GM21717 (cell line): Measurements from ENCODE around the gene UNC79.

Experiments used
- ATAC-seq: cut with Tn5 transposase; IDR thresholded peaks from one replicate; pipeline ENCODE4 v1.9.1; 2021; ENCODE audit warnings: mild to moderate bottlenecking, moderate library complexity; ENCODE audit not compliant: unreplicated experiment

The UNC79 gene

DNA sequence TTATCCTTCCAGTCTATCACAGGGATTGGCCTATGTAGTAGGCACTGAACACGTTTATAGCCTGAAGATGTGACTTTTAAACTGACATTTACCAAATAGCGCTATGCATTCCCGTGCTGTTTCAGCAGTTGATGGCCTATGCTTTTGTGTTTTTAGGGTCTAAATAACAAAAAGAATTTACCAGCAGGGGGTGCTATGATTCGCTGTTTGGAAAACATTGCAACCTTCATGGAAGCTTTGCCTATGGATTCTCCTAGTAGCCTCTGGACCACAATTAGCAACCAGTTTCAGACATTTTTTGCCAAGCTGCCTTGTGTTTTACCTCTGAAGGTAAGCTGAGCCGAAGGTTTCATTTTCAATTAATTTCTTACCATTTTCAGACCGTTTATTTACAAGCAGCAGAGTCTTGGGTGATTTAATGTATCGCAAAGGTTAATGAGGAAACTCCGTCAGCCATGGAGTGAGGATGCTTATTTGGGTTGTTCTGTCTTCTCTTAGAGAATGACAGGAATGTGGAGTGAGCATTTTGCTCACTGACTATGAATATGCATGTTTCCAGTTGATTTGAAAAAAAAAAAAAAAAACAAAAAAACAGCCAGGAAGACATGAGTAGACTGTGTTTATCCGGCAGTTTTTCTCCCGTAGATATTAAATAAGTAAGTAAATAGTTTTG lies 224.5 kb downstream of the UNC79 start:
- no peak for ATAC-seq

DNA sequence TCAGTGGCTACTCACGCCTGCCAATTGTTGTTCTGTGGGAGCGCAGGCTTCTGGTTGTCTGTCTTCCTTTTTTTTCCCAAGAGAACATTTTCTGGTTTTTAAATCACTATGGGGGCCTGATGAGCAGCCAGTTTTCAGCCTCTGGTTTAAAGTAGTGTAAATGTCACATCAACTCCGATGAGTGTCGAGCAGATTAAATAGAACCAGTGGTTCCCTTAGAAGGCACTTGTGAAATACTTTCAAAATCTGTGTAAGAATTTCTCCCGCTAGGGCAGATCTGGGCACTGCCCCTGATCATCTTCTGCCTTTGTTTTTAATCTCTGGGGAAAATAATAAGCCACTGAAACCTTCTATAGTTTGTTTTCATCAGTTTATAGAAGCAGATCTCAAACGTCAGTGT lies 227.1 kb downstream of the UNC79 start:
- ATAC-seq = no peak

DNA sequence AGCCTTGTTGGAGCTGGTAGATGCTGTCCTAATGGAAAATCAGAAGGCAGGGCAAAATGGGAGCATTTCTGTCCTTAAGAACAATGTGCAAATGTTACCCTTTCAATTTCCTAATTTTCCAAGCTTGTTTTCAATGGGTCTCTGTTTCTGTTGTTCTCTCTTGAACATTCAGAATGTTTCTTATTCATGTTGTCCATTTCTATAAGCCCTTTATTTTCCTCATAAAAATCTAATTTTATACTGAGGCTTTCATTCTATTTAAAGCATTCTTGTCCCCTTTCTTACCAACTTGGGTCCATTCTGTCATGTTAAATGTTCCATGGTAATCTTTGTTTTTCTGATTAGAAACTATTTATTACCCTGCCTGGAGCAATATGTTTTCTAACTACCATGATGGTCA lies 232.6 kb downstream of the UNC79 start:
- ATAC-seq = no peak

DNA sequence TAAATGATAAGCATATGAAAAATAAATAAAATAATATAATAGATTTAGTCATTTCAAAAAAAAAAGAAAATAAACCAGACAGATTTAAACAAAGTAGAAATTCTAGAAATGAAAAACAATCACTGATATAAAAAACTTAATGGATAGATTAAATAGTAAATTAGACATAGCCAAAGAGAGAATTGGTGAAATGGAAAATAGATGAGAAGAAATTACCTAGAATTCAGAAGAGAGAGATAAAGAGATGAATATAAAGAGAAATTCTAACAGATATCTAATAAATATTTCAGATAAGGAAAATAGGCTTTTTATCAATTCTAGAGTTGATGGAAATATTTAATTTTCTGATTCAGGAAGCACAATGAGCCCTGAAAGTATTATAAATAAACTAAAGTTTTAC lies 234.4 kb downstream of the UNC79 start:
- no peak for ATAC-seq

DNA sequence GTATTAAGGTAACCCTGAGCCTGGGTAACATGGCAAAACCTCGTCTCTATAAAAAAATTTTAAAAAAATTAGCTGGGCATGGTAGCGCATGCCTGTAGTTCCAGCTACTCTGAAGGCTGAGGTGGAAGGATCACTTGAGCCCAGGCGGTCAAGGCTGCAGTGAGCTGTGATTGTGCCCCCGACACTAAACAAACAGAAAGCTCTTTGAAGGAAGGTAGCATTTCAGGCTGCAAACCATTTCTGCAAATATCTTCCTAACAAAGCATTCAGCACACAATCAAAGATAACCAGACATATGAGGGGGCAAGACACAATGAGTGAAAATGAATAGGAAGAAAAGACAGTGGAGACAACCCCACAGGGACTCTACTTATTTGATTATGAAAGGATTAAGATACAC lies 238.9 kb downstream of the UNC79 start:
- no peak for ATAC-seq

DNA sequence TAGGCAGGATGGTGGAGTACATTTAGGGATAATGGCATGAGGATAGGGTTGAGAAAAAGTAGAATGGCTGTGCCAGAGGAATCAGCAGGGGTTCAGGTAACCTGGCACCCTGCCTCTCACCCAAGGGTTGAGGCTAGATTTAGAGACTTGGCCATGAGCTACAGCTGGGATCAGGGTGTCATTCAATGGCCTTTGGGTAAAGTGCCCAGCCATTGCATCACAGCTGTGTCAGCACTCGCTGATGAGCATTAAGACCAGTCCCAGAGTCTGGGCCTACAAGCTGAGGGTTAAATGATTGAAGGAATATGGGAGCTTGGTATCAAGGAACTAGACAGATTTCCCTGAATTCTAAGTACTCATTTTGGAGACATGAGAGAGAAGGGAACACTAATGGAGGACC lies 243.6 kb downstream of the UNC79 start:
- no peak for ATAC-seq

DNA sequence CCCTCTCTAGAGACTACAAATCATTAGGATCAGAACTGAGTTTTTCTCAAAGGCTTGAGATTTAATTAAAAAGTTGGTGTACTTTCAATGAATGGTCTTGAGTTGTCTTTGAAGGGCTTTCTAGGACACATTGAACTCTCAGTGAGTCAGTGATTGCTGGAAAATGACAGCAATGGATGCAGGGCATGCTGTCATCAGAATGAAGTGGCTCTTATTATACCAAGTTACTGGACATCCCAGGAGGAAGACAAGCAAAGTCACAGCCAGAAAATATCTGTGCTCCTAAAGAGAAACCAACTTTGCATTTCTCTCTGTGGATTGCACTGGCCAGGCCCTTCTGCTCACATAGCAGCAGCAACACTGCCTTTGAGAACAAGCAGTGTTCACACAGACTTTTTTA lies 244.9 kb downstream of the UNC79 start:
- no peak for ATAC-seq

DNA sequence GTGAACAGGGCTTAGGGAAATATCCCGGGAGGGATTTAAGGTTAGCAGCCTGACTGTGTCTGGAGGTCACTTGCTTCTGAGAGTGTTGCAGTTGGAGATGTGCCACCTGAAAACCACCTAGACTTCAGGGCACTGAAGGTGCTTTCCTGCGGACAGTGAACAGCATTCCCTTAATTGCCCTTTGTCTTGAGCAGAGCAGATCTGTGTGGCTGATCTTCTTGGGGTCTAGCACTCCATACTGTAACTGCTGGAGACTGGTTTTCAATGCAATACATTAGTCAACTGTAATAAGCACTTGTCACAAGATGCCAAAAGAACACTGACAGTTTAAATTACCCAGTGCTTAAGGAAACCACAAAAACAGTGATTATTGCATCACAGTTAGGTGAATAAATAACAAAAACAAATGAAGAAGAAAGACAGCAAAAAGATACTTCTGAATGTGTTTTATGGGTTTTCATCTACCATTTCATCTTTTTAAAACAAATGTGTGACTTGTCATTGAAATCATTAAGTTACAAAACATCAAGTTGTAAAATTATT lies 245.7 kb downstream of the UNC79 start:
- ATAC-seq = no peak

DNA sequence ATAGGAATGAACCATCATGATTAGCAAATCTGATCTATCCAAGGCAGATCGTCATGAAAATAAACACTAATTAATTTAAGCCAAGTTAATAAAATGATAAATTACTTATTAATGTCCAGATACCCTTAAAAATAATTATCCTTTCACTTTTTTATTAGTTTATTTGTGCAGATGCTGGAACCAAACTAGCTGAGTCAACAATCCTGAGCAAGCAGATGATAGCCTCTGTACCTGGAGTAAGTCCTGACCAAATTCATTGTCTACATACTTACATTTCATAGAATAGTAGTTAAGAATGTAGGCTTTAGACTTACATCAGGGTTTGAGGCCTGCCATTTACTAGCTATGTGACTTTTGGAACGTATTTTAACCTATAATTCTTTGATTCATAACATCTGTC lies 251.7 kb downstream of the UNC79 start:
- no peak for ATAC-seq

DNA sequence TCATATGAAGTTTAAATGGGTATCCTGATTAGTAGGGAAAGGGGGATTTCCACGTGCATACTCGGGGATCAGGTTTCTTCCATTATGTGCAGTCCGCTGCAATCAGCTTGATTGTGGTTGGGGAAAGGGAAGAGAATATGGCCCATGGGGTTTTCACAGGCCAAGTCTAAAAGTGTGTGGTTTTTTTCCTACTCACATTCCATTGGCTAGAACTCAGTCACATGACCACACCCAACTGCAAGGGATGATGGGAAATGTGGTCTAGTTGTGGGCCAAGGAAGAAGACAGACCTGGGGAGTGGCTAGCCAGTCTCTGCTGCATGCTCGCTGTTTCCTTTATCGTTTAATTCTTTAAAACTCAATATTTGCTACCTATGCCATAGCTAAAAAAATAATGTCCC lies 252.5 kb downstream of the UNC79 start:
- ATAC-seq = no peak

DNA sequence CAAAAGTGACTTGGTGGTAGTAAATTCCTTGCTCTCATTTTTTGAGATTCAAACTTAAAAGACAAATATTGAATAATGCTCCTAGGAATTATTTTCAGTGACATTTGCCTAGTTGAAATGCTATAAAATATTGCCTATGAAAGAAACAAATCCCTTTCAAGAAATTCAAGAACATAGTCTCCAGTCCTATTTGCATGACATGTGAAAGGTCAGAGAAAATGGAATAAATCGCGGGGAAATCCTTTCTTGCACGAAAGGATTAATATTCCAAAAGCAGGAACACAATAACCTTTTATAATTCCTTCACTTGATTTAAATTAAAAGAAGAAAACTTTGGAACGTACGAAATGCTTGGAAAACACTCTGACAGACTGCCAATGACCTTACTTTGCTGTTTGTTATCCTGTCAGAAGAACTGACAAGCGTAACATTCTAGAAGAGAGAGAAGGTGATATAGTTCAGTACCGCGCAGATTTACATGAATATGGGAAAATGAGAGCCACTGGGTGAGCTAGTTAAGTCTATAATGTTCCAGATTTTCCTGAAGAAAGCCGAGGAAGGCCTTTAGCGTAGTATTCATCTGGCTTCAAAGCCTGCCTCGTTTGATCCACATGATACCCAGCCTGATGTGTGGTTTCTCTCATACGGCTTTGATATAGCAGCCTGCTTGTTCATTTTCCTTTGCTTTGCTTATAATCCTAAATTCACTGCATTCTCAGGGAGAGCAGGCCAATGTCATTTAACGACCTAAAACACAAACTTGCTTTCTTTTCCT lies 254.6 kb downstream of the UNC79 start:
- ATAC-seq = no peak

DNA sequence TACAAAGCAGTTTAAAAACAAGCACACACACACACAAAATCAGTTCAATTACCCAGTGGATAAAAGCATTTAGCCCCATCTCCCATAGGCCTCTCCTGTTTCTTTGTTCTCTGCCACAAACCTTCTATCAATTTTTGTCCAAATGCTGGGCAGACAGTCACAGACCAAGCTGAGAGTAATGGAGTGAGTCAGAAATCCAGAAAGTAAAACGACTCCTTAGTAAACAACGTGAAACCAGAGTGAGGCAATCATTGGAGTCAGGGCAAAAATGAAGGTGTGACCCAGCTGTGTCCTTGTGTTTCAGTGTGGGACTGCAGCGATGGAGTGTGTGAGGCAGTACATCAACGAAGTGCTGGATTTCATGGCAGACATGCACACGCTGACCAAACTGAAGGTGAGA lies 255.5 kb downstream of the UNC79 start:
- no peak for ATAC-seq

DNA sequence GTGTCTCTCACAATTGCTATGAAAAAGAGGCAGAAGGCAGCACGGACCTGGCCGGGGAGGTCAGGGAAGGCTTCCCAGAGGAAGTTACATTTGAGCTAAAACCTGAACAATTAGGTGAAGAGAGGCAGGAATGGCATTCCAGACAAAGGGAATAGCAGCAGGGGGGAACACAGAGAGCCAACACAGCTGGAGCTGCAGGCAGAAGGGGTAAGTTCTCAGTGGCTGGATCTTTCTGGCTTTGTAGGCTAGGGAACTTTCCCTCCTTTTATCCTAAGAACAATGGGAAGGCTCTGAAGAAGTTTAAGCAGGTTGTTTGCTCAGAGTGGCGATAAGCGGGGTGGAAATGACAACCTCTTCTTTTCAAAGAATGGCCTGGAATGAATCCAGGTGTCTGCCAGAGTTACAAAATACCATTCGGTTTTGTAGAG lies 257.5 kb downstream of the UNC79 start:
- no peak for ATAC-seq

DNA sequence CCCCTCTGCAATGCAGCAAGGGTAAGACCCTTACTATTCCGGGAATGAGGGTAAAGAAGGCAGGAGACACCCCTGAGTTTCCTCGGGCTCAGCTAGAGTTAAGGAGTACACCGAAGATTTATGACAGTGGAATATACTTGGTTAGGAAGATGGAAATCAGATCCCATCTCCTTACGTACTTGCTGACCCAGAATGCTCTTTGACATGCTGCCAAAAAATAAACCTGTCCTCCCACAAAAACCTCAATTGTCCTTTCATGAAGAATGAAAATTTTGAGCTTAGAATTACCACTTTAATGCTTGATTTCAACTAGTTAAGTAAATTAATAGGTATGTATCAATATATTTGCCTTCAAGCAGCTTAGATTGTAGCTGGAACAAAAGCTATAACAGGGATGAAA lies 258.1 kb downstream of the UNC79 start:
- no peak for ATAC-seq

DNA sequence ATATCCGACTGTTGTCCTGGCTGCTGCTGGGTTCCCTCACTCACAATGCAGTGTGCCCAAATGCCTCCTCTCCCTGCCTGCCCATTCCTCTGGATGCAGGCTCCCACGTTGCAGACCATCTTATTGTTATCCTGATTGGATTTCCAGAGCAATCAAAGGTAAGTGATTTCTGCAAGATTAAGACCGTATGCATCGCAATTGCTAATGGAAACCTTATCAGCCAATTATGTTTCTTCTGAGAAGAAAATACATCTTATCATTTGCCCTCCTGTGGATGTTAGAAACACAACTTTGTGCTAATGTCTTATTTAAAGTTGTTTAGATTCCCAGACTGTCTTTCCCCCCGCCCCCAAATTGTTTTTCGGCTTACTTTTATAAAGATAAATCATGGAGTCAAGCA lies 259.4 kb downstream of the UNC79 start:
- no peak for ATAC-seq

DNA sequence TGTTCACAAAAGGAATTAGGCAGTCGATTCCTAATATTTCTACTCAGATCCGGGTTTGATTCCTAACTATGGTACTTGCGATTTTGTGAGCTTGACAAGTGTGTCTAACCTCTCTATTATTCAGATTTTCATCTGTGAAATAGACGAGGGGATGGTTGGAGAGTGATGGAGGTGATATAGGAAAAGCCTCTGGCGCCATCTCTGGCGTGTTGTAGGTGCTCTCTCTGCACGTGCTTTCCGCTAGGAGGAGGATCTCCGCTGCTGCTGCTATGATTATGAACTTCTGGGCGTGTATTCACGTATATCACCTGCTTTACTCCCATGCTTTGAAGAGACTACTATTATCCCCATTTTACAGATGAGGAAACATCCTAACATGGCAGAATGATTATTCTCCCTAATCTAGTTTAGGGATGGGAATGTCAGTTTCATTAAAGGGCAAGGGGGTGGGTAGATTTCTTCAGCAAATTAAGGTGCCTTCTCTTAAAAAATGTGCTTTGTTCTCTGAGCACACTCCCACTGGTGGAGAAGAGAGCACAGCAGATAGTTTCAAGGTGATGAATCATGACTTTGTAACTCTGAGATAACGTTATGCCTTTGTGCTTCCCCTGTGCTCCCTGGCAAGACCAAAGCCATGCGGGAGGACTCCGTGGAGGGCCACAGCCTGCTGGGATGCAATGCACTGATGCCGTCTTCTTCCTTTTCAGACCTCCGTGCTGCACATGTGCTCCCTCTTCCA lies 260.5 kb downstream of the UNC79 start:
- ATAC-seq = no peak

DNA sequence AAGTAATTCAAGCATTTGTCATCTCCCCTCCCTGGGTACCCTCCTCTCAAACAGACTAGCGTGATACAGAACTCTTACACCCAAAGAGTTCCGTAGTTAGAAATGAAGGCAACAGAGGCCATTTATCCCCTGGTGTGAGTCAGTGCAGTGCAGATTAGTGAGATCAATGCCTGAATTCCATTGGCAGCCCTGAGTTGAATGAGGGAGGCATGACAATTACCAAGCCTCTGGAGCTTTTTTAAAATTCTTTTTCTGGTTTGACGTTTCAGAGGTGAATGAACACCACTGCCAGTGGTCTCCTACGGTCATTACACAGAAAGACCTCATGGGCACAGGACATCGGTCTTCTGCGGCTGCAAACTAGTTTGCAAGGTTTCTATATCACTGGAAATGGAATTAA lies 263.2 kb downstream of the UNC79 start:
- ATAC-seq = no peak

DNA sequence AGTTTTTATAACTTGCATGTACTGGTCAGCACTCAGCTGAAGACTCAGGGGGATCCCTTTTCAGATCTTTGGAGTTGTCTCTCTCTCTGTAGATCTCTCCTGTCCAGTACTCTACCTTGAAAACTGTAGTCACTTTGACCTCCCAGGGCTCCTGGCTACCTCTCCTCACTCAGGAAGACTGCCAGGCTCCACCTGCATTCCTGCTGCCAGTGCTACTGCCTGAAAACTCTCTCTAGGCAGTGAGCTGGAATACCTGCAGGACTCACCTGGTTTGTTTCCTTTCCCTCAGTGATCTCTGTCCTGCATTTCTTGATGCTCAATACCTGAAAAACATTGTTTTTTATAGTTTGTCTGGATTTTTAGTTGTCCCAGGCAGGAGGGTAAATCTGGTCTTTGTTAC lies 270.2 kb downstream of the UNC79 start:
- ATAC-seq = no peak

DNA sequence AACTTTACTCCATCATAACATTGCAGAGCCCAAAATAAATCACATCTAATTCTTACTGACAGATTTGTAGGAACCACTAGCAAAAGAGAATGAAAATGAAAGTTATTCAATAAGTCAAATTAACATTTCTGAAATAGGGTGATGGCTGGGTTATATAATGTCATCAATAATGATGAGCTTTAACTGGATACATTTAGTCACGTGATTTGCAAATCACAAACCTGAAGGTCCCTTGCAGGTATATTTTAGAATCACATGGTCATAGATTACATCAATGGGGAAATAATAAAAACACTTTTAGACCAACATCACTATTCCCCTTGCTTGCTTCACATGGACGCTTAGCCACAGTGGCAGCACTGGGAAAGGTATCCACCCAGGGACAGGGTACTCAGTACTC lies 270.8 kb downstream of the UNC79 start:
- no peak for ATAC-seq

DNA sequence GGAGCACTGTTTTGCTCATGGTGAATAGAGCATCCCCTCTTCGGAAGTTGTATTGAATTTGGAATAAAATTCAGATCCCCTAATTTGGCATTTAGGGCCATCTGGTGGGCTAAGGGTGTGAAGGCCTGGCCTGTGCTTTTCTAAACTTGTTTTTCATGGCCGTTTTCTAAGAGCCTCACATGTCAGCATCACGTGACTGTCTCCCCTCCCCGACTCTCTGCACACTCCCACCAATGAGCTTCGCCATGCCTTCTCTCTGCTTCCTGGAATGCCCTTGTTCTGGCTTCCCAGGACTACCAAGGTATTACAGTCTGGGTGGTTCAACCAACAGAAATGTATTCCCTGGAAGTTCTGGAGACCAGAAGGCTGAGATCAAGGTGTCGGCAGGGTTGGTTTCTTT lies 272.2 kb downstream of the UNC79 start:
- ATAC-seq = no peak

DNA sequence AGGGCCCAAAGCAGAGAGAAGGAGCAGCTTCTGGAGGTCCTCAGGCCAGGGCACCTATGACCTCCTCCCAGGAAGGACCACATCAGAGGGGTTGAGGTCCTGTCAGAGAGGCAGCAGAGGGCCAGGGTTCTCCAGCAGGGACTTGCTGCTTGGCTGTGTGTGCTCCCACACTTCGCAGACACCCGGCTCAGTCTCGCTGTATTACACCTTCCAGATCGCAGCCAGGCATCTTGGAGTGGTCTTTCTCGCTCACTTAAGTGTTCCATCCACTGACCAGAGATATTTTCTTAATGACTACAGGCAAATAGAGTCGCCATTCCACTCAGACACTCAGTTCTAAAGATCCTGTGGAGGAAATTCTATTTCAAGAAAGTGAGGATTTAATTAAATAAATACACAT lies 273.2 kb downstream of the UNC79 start:
- ATAC-seq = no peak
